HG03064 (cell line): ENCODE results near the gene PUM1.

Source experiments
- ATAC-seq: cut with Tn5 transposase; IDR thresholded peaks from one replicate; pipeline ENCODE4 v1.9.1; 2021; ENCODE audit warnings: low read depth; ENCODE audit not compliant: unreplicated experiment

The PUM1 gene

GRCh38 chr1:30898031-30898815 is 167.3 kb downstream of the PUM1 start:
- ATAC-seq, result no peak

- no peak for ATAC-seq
Measured at GRCh38 chr1:30896905-30897304, 168.6 kb downstream of the PUM1 start.

GRCh38 chr1:30895944-30896660 is 169.4 kb downstream of the PUM1 start:
- no peak for ATAC-seq

GRCh38 chr1:30895382-30895943 is 170.1 kb downstream of the PUM1 start:
- ATAC-seq, result no peak

- no peak for ATAC-seq
Measured at GRCh38 chr1:30894508-30894973, 171.0 kb downstream of the PUM1 start.

GRCh38 chr1:30893776-30894507 is 171.6 kb downstream of the PUM1 start:
- no peak for ATAC-seq

GRCh38 chr1:30892671-30893073 is 172.8 kb downstream of the PUM1 start:
- ATAC-seq, result no peak

GRCh38 chr1:30891227-30891552 is 174.3 kb downstream of the PUM1 start:
- no peak for ATAC-seq

GRCh38 chr1:30890502-30891226 is 174.9 kb downstream of the PUM1 start:
- ATAC-seq, result no peak

- no peak for ATAC-seq
Measured at GRCh38 chr1:30889511-30889910, 176.0 kb downstream of the PUM1 start.

GRCh38 chr1:30888975-30889374 is 176.5 kb downstream of the PUM1 start:
- ATAC-seq, result no peak

- ATAC-seq, result no peak
Measured at GRCh38 chr1:30888391-30888790, 177.1 kb downstream of the PUM1 start.

- no peak for ATAC-seq
Measured at GRCh38 chr1:30887485-30888315, 177.8 kb downstream of the PUM1 start.

- ATAC-seq, result no peak
Measured at GRCh38 chr1:30886710-30887428, 178.6 kb downstream of the PUM1 start.

GRCh38 chr1:30885570-30886522 is 179.7 kb downstream of the PUM1 start:
- ATAC-seq, result no peak

GRCh38 chr1:30884723-30885122 is 180.8 kb downstream of the PUM1 start:
- no peak for ATAC-seq

- no peak for ATAC-seq
Measured at GRCh38 chr1:30883389-30884172, 181.9 kb downstream of the PUM1 start.
